ENCODE measurements around the gene SCUBE1. TPM values are rescaled to one million over a fixed set of nuclear protein-coding genes. Genes with fewer than 3 reads are reported as not detected.

SCUBE1 gene
- total RNA-seq, 2 experiments from 2014 or later = not detected

DNA sequence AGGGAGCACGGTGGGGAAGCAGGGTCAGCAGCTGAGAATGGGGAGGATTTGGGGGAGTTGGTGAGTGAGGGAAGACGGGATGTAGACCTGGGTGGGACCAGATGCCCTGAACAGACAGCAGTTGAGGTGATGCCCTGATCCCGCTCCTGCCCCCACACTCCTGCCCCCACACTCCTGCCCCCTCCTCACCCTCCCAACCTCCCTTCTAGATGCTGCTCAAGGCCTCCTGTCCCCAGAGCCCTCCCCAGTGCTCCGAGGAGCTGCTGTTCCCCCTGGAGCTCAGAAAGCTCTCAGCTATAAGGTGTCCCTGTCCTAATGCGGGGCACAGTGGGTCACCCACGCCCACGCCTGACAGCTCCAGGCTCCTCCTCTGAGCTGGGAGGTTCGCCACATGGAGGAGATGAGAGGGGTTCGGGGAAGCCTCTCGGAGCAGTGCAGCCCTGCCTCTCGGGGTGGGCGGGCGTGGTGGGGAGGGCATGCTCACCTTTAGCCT, 131.2 kb downstream of the SCUBE1 start:
- Histone ChIP-seq H3K79me2 (ENCODE audit: insufficient read depth, low read depth, low read length) (no peaks in the 10 kb centered on the region), H3K9me2 (ENCODE audit: insufficient read depth, low read length) (no peaks in the 10 kb centered on the region), H4K20me1 (ENCODE audit: insufficient read depth, low read length) (no peaks in the 10 kb centered on the region), H3K4me1 (ENCODE audit: insufficient read depth, low read length, poor library complexity, severe bottlenecking) (no peaks in the 10 kb centered on the region), H3K4me2 (ENCODE audit: low read length) (no peak overlapping the region), H3K36me3 (ENCODE audit: insufficient read depth, low read length) (no peaks in the 10 kb centered on the region), H3K27ac (ENCODE audit: low read depth, low read length, poor library complexity, severe bottlenecking) (no peak overlapping the region), H3K4me3 (ENCODE audit: low read depth, low read length, poor library complexity, severe bottlenecking) (no peak overlapping the region), H2AFZ (ENCODE audit: low read length) (no peak overlapping the region), H3K9me3 (ENCODE audit: low read length) (no peaks in the 10 kb centered on the region)
- TF ChIP-seq EZH2phosphoT487 (IDR thresholded peaks at IDR 0.05; ENCODE audit: borderline replicate concordance, low read depth, low read length) = no peak
- TF ChIP-seq, protein P1, sequence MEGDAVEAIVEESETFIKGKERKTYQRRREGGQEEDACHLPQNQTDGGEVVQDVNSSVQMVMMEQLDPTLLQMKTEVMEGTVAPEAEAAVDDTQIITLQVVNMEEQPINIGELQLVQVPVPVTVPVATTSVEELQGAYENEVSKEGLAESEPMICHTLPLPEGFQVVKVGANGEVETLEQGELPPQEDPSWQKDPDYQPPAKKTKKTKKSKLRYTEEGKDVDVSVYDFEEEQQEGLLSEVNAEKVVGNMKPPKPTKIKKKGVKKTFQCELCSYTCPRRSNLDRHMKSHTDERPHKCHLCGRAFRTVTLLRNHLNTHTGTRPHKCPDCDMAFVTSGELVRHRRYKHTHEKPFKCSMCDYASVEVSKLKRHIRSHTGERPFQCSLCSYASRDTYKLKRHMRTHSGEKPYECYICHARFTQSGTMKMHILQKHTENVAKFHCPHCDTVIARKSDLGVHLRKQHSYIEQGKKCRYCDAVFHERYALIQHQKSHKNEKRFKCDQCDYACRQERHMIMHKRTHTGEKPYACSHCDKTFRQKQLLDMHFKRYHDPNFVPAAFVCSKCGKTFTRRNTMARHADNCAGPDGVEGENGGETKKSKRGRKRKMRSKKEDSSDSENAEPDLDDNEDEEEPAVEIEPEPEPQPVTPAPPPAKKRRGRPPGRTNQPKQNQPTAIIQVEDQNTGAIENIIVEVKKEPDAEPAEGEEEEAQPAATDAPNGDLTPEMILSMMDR (conservative IDR thresholded peaks at IDR 0.05; ENCODE audit: low read length) = no peak
- CTCF ChIA-PET (ENCODE audit: unreplicated experiment) = interaction anchor here (0.7 kb wide), 1 partner anchor 19 kb away, joined by 3 read pairs; no protein-coding TSS in a partner anchor
- BruUV-seq (replicated peaks) = no TSS peak
- DNase-seq (ENCODE audit: low spot score) = no peak
- POLR2A ChIA-PET = no interaction called here
- intact Hi-C loops (cut with micrococcal nuclease; ENCODE audit: unreplicated experiment) = no loop called here

GRCh38 chr22:43210631-43211515, 132.3 kb downstream of the SCUBE1 start:
- ChIA-PET POLR2A (no interaction called here), CTCF (ENCODE audit: unreplicated experiment) (no interaction called here)
- Histone ChIP-seq H2AFZ (ENCODE audit: low read length) (no peak overlapping the region), H3K4me1 (ENCODE audit: insufficient read depth, low read length, poor library complexity, severe bottlenecking) (no peaks in the 10 kb centered on the region), H3K9me2 (ENCODE audit: insufficient read depth, low read length) (no peaks in the 10 kb centered on the region), H3K79me2 (ENCODE audit: insufficient read depth, low read depth, low read length) (no peaks in the 10 kb centered on the region), H3K4me3 (ENCODE audit: low read depth, low read length, poor library complexity, severe bottlenecking) (no peak overlapping the region), H3K4me2 (ENCODE audit: low read length) (no peak overlapping the region), H3K36me3 (ENCODE audit: insufficient read depth, low read length) (no peaks in the 10 kb centered on the region), H3K9me3 (ENCODE audit: low read length) (no peaks in the 10 kb centered on the region), H3K27ac (ENCODE audit: low read depth, low read length, poor library complexity, severe bottlenecking) (no peak overlapping the region), H4K20me1 (ENCODE audit: insufficient read depth, low read length) (no peaks in the 10 kb centered on the region)
- no TSS peak for BruUV-seq (replicated peaks)
- no peak for DNase-seq (ENCODE audit: low spot score)
- intact Hi-C loops (cut with micrococcal nuclease; ENCODE audit: unreplicated experiment) = no loop called here
- no peak for TF ChIP-seq EZH2phosphoT487 (IDR thresholded peaks at IDR 0.05; ENCODE audit: borderline replicate concordance, low read depth, low read length)
- TF ChIP-seq, protein P1 (conservative IDR thresholded peaks at IDR 0.05; ENCODE audit: low read length) = no peak

GRCh38 chr22:43209971-43210370, 133.2 kb downstream of the SCUBE1 start:
- no peaks in the 10 kb centered on the region for H4K20me1 ChIP-seq (ENCODE audit: insufficient read depth, low read length)
- TF ChIP-seq, protein P1 (conservative IDR thresholded peaks at IDR 0.05; ENCODE audit: low read length) = no peak
- no peak for TF ChIP-seq EZH2phosphoT487 (IDR thresholded peaks at IDR 0.05; ENCODE audit: borderline replicate concordance, low read depth, low read length)
- no peaks in the 10 kb centered on the region for H3K9me2 ChIP-seq (ENCODE audit: insufficient read depth, low read length)
- no peak overlapping the region for H3K4me2 ChIP-seq (ENCODE audit: low read length)
- H3K4me3 ChIP-seq (ENCODE audit: low read depth, low read length, poor library complexity, severe bottlenecking) = no peak overlapping the region
- POLR2A ChIA-PET = no interaction called here
- H3K36me3 ChIP-seq (ENCODE audit: insufficient read depth, low read length) = no peaks in the 10 kb centered on the region
- CTCF ChIA-PET (ENCODE audit: unreplicated experiment) = interaction anchor here (0.5 kb wide), 1 partner anchor 342 kb away, joined by 3 read pairs; no protein-coding TSS in a partner anchor
- intact Hi-C loops (cut with micrococcal nuclease; ENCODE audit: unreplicated experiment) = no loop called here
- H3K4me1 ChIP-seq (ENCODE audit: insufficient read depth, low read length, poor library complexity, severe bottlenecking) = no peaks in the 10 kb centered on the region
- H3K27ac ChIP-seq (ENCODE audit: low read depth, low read length, poor library complexity, severe bottlenecking) = no peak overlapping the region
- no peaks in the 10 kb centered on the region for H3K9me3 ChIP-seq (ENCODE audit: low read length)
- H2AFZ ChIP-seq (ENCODE audit: low read length) = no peak overlapping the region
- no TSS peak for BruUV-seq (replicated peaks)
- H3K79me2 ChIP-seq (ENCODE audit: insufficient read depth, low read depth, low read length) = no peaks in the 10 kb centered on the region
- DNase-seq (ENCODE audit: low spot score) = no peak
